HG03175 (cell line): ENCODE results near the gene ZNF76.
A peak's percentile ranks its signal among the peaks of the same experiment; 100 is the strongest.

ENCODE experiments used
- ATAC-seq: cut with Tn5 transposase; IDR thresholded peaks from one replicate; pipeline ENCODE4 v1.9.1; 2021; ENCODE audit warnings: mild to moderate bottlenecking, moderate library complexity; ENCODE audit not compliant: unreplicated experiment

ZNF76 gene

DNA sequence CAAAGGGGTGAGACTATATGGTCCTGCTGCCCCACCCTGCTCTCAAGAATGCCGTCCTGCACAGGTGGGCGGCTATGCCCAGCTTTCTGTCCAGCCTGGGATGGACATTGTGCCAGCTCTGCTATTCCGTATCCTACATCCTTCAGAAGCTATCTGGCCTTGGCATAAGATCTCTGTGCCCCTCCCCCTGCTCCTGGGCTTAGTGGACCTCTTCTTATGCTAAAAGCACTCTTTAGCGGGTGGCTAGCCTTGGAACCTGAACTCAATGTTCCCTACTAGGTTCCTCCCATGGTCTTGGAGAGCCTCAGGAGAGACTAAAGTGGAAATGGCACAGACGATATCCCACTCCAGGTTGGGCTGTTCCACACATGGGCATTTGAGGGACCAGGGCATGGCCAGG lies 23.3 kb upstream of the ZNF76 start:
- no peak for ATAC-seq

DNA sequence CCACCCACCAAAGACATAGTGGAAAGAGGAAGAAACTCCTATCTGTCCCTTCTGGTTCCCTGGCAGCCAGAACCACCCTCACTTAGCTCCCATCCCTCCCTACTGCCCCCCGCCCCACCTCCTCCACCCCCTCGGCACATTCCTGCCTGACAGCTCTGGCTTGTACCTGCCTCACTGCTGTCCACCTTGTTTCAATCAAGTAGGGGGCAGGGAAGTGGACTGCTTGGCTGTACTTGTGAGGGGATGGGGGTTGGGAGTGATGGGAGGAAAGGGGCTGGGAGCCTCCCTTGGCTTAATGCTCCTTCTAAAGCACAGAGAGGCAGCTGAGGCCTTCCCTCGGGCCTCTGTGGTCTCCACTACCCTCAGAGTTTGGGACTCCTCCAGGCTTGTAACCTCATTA lies 22.1 kb upstream of the ZNF76 start:
- no peak for ATAC-seq

DNA sequence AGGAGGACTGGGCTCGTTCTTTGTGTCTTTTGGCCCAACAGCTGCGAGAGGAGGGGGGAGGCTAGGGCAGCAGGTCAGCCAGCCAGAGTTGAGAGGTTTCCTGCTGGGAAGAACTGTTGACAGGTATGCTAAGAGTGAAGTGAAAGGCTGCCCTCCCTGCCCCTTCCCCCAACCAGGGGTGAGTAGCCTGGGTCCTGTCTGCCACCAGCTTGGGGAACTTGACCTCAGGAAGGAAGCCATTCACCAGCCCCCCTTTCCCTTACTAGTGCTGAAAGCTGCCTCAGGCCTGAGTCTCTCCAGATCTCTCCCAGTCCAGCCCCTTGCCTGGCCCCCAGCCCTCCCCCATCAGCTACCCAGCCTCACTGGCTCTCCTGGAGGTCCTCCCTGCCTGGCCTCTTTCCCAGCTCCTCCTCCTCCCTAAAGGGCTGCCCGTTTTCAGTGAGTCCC lies 20.7 kb upstream of the ZNF76 start:
- no peak for ATAC-seq

DNA sequence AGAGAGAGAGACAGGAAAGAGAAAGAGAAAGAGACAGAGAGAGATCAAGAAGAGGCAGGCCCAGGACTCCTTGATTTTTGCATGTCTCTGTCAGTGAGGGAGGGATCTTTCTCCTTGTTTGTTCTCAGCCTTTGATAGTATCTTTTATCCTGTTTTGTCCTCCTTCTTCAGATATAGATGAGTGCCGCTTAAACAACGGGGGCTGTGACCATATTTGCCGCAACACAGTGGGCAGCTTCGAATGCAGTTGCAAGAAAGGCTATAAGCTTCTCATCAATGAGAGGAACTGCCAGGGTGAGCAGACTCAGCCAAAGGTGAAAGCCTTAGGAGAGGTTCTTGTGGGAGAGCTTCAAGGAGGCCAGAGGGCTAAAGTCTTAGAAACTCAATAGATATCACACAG lies 20.0 kb upstream of the ZNF76 start:
- ATAC-seq = no peak

DNA sequence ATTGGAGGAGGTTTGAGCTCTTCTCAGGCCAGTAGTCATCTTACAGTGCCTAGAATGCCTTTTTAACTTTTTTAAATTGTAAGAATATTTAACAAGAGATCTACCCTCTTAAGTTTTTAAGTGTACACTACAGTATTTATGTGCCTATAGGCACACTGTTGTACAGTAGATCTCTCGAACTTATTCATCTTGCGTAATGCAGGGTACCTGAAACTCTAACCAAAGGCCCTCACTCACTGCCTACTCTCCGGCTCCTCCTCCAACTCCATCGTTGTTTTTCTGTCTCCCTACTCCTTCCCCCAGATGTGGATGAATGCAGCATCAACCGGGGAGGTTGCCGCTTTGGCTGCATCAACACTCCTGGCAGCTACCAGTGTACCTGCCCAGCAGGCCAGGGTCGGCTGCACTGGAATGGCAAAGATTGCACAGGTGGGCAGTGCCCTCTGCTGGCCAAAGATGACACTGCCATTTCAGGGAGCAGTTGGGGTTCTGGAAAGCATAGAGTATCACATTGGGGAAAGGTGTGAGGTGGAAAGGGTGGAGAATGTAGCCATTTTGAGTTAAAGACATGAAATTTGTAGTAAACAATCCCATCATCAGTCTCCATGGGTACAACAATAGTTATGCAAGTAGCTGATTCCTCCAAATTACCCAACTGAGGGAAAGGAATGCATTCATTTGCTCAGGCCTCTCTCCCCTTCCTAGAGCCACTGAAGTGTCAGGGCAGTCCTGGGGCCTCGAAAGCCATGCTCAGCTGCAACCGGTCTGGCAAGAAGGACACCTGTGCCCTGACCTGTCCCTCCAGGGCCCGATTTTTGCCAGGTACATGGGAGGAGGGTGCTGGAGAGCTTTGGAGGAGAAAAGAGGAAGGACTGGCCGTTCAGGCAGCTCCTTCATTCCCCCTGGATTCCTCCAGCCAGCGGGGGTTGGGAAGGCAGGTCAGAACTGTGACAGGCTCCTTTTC lies 18.4 kb upstream of the ZNF76 start:
- no peak for ATAC-seq

DNA sequence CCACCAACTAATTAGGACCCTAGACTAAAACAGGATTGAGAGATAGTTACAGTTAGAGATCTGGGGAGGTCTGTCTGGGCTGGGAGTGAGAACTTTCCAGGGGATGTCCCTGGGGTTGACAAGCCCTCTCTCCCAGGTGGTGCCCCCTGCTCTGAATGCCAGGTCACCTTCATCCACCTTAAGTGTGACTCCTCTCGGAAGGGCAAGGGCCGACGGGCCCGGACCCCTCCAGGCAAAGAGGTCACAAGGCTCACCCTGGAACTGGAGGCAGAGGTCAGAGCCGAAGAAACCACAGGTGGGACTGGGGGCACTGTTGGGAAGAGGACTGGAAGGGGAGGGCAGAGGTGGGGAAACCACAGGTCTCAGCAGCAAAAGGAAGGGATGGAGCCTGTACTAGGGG lies 17.0 kb upstream of the ZNF76 start:
- no peak for ATAC-seq

DNA sequence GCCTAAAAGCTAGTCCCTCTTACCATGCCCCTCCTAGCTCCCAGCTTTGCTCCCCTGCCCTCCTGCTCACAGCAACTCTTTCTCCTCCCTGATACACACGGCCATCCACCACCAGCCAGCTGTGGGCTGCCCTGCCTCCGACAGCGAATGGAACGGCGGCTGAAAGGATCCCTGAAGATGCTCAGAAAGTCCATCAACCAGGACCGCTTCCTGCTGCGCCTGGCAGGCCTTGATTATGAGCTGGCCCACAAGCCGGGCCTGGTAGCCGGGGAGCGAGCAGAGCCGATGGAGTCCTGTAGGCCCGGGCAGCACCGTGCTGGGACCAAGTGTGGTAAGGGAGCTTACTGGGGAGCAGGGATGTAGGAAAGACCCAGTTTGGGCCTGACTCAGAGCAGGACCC lies 16.6 kb upstream of the ZNF76 start:
- ATAC-seq = no peak

DNA sequence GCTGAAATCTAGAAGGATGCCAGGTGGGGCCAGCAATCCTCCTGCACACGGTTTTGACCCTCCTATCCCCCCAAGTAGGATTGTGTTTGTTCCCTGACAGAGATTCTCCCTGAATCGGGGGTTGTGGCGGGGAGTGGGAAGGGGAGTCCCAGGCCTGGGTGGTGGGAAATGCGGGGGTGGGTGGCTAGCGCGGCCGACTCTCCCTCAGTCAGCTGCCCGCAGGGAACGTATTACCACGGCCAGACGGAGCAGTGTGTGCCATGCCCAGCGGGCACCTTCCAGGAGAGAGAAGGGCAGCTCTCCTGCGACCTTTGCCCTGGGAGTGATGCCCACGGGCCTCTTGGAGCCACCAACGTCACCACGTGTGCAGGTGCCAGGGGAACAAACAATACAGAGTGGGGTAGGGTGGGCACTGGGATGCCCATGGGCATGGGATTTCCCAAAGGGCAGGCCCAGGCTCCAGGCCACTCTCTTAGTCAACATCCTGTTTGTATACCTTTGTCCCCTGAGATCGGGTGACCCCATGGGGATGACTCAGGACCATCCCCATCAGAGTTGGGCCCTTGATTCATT lies 16.1 kb upstream of the ZNF76 start:
- ATAC-seq = no peak

DNA sequence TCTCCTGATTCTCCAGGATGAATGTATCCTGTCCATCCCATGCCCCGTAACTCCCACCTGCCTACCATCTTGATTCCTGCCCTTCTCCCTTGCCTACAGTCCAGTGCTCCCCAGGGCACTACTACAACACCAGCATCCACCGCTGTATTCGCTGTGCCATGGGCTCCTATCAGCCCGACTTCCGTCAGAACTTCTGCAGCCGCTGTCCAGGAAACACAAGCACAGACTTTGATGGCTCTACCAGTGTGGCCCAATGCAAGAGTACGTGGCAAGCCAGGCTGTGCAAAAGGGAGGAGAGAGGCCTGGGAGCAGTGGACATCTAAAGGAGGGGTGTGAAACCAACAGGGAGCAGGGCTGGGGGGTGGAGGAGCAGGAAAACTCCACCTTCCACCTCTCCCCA lies 15.0 kb upstream of the ZNF76 start:
- ATAC-seq = no peak

DNA sequence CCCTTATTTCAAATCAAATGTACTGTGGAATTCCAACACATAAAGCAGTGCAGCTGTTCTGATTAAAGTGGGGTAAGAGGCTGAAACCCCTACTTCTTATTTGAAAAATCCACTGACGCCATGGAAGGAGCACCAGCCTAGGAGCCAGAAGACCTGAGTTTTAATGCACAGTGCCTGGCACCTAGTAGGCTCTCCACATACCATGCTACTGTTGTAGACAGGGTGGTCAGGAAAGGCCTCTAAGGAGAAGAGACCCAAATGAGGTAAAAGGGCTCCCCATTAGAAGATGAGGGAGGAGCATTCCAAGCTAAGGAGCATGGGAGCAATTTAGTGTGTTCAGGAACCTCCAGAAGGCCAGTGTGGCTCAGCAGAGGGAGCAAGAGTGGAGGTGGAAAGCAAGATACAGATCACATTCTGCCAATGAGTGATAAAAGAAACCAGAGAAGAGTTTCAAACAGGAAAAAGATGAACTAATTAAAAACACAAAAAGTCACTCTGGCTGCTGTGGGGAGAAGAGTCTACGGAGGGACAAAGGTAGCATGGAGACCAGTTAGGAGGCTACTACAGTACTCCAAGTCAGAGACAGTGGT lies 11.8 kb upstream of the ZNF76 start:
- ATAC-seq = no peak

DNA sequence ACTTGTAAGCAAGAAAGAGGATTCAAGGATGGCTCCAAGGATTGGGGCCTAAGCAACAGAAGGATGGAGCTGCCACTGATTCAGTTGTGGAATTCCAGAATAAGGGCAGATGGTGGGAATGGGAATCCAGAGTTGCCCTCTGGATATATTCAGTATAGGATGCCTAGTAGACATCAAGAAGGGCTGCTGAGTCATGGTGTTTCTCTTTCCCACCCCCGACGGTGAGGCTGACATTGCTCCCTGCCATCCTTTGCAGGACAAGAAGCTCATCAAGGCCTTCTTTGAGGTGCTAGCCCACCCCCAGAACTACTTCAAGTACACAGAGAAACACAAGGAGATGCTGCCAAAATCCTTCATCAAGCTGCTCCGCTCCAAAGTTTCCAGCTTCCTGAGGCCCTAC lies 11.2 kb upstream of the ZNF76 start:
- no peak for ATAC-seq

DNA sequence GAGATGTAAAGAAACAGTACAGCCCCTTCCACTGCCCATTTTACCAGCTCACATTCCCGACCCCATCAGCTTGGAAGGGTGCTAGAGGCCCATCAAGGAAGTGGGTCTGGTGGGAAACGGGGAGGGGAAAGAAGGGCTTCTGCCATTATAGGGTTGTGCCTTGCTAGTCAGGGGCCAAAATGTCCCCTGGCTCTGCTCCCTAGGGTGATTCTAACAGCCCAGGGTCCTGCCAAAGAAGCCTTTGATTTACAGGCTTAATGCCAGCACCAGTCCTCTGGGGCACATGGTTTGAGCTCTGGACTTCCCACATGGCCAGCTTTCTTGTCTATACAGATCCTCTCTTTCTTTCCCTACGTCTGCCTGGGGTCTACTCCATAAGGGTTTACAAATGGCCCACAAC lies 10.6 kb upstream of the ZNF76 start:
- no peak for ATAC-seq

DNA sequence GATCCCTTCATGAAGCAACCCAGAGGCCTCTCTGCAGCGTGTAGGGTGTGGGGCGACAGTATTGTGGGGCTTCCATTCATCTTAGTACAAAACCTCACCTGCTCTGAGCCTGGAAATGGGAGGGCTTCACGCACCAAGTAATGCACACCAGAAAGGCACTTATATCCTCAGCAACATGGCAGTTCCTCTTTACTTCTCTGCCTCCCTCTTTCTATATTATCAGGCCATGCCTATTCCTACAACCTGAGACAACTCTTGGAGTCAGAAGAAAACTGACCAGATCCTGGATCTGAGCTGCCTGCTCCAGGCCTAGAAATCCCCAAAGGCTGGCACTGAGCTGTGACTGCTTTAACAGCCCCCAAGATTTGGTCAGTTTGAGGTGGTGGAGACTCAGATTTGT lies 7.6 kb upstream of the ZNF76 start:
- ATAC-seq = no peak

DNA sequence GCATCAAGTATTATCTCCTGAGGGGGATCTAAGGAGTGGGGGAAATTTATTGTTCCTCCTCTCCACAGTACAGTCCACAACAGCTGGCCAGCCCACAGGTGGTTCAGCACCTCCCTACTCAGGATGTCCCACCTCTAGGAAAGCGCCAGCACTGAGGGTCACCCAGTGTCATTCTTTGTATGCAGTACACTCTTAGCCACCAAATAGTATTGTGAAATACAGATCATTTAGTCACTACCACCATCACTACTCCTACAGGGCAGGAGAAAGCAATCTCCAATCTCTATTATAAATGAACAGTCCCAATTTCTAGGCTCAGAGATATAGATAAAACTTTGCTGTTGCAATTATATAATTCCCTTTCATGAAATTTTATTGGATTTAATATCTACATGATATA lies 6.3 kb upstream of the ZNF76 start:
- no peak for ATAC-seq

DNA sequence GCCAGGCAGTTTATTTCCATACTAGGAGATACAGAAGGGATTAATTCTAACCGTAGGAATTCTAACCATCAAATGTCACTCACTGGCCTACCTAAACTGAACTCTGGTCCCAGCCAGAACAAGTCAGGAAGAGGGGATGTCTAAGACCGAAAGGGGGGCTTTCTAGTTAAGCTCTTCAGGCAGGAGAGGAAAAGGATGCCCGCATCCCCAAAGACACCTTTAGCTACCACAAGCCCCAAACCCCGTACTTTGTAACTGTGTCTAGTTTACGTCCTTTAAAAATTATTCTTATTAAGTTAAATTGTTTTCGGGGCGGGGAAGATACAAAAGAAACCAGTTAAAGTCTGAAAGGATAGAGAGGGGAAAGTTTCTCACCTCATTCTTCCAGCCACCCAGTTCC lies 1.2 kb upstream of the ZNF76 start:
- ATAC-seq = no peak

DNA sequence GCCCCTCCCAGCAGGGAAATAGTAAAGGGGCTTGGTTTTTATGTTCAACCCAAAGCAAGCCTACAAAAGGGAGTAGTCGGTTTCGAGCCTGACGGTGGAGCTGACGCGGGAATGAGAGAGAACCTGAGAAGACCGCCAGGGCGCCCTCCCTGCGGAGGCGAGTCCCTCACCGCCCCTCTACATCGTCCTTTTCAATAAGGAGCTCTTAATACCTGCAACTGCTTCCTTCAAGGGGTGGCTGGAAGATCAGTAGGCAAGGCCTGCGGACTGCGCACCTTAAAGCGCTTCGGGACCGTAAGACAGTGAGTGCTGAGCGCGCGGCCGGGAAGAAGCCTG lies 709 bp upstream of the ZNF76 start:
- ATAC-seq = peak; percentile 21

DNA sequence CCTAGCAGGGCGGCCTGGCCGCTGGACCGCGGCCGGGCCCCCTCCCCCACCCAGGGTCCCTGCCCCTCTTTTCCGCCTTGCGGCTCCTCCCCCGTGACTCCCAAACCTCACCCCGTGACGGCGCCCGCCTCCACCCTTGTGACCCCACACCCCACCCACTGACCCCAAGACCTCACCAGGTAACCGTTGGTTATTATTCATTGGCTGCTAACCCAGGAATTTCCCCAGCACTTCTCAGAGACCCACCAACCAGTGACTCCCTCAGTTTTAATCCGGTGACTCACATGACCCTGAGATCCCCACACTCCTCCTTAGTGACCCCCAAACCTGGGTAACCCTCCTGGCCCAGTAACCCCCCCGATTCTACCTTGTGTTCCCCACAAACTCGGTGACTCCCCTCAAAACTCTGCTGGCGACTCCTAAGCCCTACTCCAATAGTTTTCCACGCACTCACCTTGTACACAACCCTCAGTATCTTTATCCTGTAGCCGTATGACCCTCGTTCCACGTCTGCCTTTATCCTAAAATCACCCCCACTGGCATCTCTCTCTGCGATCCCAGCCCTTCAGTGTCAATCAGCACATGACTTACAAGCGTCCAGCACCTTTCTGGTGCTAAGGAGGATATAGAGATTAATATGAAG lies 534 bp downstream of the ZNF76 start:
- ATAC-seq = peak; percentile 22

DNA sequence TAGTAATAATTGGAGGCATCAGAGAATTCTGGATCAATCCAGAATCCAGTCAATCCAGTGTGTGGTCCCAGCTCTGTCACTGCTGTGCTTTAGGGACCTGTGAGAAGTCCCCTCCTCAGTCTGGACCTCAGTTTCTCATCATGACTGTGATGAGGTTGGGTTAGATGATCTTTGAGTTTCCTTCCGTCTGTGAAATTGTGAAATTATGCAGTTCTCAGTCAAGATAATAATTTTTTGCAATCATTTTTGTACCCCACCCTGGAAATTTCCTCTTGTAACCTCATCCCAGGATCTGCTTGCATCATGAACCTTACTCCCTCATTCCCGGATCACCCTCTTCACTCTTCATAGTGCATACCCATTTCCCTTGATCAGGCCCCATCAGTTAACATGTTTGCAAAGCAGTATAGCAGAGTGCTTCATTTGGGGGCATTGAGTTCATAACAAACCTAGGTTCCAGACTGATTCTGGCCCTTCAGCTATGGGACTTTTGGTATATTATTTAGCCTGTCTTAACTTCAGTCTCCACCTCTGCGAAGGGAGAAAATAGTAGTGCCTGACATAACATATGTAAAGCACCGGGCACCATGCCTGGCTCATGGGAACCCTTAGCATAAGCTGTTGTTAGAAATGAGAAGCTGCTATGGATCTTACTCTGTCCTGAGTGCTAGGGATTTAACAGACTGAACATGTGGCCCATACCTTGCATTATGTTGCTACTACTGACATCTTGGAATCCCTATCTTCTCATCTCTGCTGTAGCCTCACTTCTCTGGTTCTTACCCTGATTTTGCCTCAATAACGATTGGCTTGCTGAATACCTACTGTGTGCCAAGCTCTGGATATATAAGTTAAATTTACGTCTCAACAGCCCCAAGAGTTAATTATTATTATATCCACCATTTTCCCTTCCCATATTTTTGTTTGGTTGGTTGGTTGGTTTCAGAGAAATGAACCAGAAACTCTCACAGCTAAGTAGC lies 1.3 kb downstream of the ZNF76 start:
- ATAC-seq = no peak

DNA sequence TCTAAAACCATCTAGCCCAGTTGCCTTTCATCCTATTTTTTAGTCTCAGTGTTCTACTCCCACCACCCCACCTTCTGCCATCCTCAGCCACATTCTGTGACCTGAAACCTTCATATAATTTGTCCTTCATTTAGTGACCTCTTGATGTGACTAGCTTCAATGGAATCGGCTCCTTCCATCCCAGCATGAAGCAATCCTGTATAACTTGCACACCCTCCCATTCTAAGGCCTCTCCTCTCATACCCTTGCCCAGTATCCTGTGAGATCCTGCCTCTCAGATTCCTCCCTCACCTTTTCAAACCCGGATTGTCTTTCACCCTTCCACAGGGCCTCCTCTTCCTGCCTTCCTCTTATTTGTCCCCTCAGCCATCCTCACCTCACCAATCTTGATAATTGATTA lies 3.1 kb downstream of the ZNF76 start:
- ATAC-seq = no peak

DNA sequence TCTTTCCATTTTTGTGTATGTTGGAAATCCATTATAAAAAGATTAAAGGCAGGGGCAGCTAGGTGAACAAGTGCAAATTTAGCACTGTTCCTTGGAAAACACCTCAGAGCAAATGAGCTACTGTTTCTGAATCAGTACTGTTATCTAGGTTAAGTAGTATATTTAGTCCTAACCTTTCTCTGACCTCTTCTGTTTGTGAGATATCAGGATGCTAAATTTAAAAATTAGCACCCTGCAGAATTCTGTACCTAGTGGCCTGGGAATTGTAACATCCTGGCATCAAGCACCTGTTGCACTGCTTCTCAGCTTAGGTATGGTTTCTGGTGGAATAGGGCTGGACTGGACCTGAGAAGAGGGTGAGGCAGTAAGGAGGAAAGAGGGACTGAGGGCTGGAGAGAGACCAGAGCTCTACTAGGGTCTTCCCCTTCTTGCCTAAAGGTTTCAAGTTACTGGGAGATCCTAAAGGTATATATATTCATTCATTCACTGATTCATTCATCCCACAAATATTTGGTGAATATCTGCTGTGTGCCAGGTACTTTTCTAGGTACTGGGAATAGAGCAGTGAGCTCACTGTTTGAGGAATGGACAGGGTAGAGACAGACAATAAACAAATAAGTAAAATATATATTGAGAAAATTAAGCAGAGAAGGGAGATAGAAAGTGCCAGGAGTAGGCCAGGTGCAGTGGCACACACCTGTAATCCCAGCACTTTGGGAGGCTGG lies 5.2 kb downstream of the ZNF76 start:
- no peak for ATAC-seq
